Peyer's patch (tissue), 4 donors: ENCODE data around the gene WASL. TPM values are rescaled to one million over a fixed set of nuclear protein-coding genes. Genes with fewer than 3 reads are reported as not detected.
"Not testable (repeated sequence)": the region's sequence is repeated elsewhere in the genome, so short reads cannot be mapped to it uniquely, and the experiment has no call there.

Source experiments
- DNase-seq, 3 donors: peaks; one replicate each; pipeline ENCODE4 v3.0.0-alpha.2; 2017 to 2019
- H3K27ac ChIP-seq, 4 donors: fragments of 200-600 bp; sonication (generic); one replicate each; pipeline ENCODE4 v1.5.1; 2016 to 2019
- H3K27me3 ChIP-seq, 2 donors: fragments of 200-600 bp; sonication (generic); one replicate each; pipeline ENCODE4 v1.5.1; 2019
- H3K36me3 ChIP-seq, 3 donors: fragments of 200-600 bp; sonication (generic); one replicate each; pipeline ENCODE4 v1.5.1; 2016 to 2019
- H3K4me1 ChIP-seq, 4 donors: fragments of 200-600 bp; sonication (generic); one replicate each; pipeline ENCODE4 v1.5.1; 2016 to 2019
- H3K4me3 ChIP-seq, 4 donors: fragments of 200-600 bp; sonication (generic); 1 replicate in 3 of 4; 2 replicates in 1 of 4; pipeline ENCODE4 v1.5.1; 2016 to 2019; ENCODE audit warnings: mild to moderate bottlenecking in 1 of 4
- H3K9me3 ChIP-seq, 4 donors: fragments of 200-600 bp; sonication (generic); one replicate each; pipeline ENCODE4 v1.5.1; 2016 to 2019; ENCODE audit warnings: mild to moderate bottlenecking in 1 of 4
- POLR2A ChIP-seq, 2 donors: fragments of 450-650 bp; IDR thresholded peaks; one replicate each; pipeline ENCODE4 v1.5.1; 2017; ENCODE audit warnings: antibody characterized with exemption in 2 of 2, mild to moderate bottlenecking in 2 of 2, moderate library complexity in 2 of 2
- total RNA-seq, 4 donors: library from RNA; depleted of rRNA; stranded (reverse); fragments of >200 nt; gene quantifications; one replicate each; pipeline ENCODE4 v1.1.0, GENCODE V29; 2016
- TF ChIP-seq, protein P1 (sequence below), 6 experiments: fragments of 450-650 bp in 4 of 6; fragments of 200-600 bp in 2 of 6; sonication (generic) in 1 of 6; IDR thresholded peaks; one replicate each; pipeline ENCODE4 v1.5.1; 2017 to 2019; ENCODE audit warnings: antibody characterized with exemption in 6 of 6, mild to moderate bottlenecking in 3 of 6, moderate library complexity in 1 of 6

The WASL gene
- total RNA-seq, 4 donors from 2014 or later: 33.8 to 60.2 (median 51.5) TPM

DNA sequence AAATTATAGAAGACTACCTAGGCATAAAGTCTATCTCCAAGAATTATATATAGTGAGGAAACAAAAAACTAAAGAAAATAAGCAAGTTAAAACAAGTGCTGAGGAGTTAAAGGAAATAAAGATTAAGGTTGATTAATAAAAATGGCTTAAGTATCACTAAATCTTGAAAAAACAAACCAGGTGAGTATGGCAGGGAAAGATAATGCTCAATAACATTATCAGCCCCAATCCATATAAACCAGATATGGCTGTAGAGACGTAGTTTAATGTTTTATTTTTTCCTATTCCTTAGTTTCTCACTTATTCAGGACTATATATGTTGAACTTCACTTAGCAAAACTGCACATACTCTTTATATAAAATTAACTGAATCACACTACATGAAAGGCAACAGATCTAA is 4.4 kb downstream of the WASL start:
- TF ChIP-seq POLR2A (IDR thresholded peaks at IDR 0.05): no peak
- TF ChIP-seq, protein P1, sequence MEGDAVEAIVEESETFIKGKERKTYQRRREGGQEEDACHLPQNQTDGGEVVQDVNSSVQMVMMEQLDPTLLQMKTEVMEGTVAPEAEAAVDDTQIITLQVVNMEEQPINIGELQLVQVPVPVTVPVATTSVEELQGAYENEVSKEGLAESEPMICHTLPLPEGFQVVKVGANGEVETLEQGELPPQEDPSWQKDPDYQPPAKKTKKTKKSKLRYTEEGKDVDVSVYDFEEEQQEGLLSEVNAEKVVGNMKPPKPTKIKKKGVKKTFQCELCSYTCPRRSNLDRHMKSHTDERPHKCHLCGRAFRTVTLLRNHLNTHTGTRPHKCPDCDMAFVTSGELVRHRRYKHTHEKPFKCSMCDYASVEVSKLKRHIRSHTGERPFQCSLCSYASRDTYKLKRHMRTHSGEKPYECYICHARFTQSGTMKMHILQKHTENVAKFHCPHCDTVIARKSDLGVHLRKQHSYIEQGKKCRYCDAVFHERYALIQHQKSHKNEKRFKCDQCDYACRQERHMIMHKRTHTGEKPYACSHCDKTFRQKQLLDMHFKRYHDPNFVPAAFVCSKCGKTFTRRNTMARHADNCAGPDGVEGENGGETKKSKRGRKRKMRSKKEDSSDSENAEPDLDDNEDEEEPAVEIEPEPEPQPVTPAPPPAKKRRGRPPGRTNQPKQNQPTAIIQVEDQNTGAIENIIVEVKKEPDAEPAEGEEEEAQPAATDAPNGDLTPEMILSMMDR (IDR thresholded peaks at IDR 0.05): no peak
- no peak overlapping the region for H3K4me3 ChIP-seq
- H3K27me3 ChIP-seq: no peaks in the 10 kb centered on the region
- H3K4me1 ChIP-seq: peaks cover 0 to 48% (median 14%) of the 10 kb centered on the region in 4 donors
- no peaks in the 10 kb centered on the region for H3K9me3 ChIP-seq
- no peak overlapping the region for H3K27ac ChIP-seq
- H3K36me3 ChIP-seq: no peaks in the 10 kb centered on the region
- no peak for DNase-seq

DNA sequence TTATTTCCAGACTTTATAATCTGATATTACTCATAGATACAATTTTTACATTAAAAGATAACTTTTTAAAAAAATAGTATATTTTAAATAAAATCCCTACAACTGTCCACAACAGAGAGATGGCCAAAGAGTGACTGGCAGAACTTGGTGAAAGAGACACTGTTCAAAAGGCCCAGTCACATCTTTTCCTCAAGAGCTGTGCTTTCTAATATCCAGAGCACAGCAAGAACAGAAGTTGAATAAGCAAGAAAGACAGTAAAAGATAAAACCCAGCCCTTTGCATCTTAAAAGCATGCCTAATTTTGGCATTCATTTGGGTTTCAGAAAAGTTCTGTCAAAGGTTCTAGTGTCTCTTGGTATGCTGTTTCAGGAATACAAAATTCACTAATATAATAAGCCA is 6.9 kb downstream of the WASL start:
- Histone ChIP-seq H3K9me3 (no peaks in the 10 kb centered on the region), H3K36me3 (no peaks in the 10 kb centered on the region), H3K4me3 (no peak overlapping the region), H3K4me1 (peaks cover 0 to 48% (median 13%) of the 10 kb centered on the region in 4 donors), H3K27ac (no peak overlapping the region), H3K27me3 (no peaks in the 10 kb centered on the region)
- TF ChIP-seq, protein P1 (IDR thresholded peaks at IDR 0.05): no peak
- no peak for TF ChIP-seq POLR2A (IDR thresholded peaks at IDR 0.05)
- no peak for DNase-seq

DNA sequence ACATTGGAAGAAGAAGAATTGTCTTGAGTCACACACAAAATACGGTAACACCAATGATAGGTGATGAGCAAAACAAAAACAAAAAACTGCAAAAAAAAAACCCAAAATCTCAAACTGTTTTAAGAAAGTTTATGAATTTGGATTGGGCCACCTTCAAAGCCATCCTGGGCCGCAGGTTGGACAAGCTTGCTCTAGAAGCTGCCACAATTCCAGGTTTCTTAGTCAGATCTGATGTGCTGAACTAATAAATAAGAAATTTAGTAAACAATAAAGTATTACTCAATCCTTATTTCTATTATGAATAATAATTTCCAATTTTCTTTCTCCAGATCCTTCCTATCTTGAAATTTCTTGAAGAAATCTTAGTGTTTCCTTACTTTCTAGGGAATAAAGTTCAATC is 10.0 kb downstream of the WASL start:
- Histone ChIP-seq H3K9me3 (no peaks in the 10 kb centered on the region), H3K27me3 (no peaks in the 10 kb centered on the region), H3K36me3 (no peaks in the 10 kb centered on the region), H3K4me3 (no peak overlapping the region), H3K4me1 (peaks cover 0 to 20% (median 2%) of the 10 kb centered on the region in 4 donors), H3K27ac (no peak overlapping the region)
- TF ChIP-seq POLR2A (IDR thresholded peaks at IDR 0.05): no peak
- TF ChIP-seq, protein P1 (IDR thresholded peaks at IDR 0.05): no peak
- no peak for DNase-seq

DNA sequence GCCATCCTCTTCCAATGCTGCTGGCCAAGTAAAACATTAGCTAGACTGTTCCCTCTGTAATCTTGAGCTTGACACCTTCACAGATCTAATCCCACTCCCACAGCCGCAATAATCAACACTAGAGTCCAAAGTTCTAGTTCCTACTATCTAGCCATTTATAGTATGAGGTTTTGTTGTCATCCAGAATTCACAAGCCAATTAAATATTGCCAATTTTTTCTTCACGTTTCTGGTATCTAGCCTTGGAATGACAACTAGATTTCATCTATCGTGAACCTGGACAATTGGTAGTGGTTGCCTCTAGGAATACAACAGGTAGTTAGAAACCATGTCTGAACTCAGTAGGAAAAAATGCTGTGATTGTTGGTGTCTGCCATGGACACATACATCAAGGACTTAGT is 10.4 kb downstream of the WASL start:
- H3K4me3 ChIP-seq: no peak overlapping the region
- H3K27me3 ChIP-seq: no peaks in the 10 kb centered on the region
- peak in 1 of 3 donors; percentile 57 for DNase-seq
- H3K9me3 ChIP-seq: no peaks in the 10 kb centered on the region
- no peaks in the 10 kb centered on the region for H3K36me3 ChIP-seq
- no peak overlapping the region for H3K27ac ChIP-seq
- no peak for TF ChIP-seq POLR2A (IDR thresholded peaks at IDR 0.05)
- TF ChIP-seq, protein P1 (IDR thresholded peaks at IDR 0.05): no peak
- peaks cover 0 to 16% (median under 1%) of the 10 kb centered on the region in 4 donors for H3K4me1 ChIP-seq

DNA sequence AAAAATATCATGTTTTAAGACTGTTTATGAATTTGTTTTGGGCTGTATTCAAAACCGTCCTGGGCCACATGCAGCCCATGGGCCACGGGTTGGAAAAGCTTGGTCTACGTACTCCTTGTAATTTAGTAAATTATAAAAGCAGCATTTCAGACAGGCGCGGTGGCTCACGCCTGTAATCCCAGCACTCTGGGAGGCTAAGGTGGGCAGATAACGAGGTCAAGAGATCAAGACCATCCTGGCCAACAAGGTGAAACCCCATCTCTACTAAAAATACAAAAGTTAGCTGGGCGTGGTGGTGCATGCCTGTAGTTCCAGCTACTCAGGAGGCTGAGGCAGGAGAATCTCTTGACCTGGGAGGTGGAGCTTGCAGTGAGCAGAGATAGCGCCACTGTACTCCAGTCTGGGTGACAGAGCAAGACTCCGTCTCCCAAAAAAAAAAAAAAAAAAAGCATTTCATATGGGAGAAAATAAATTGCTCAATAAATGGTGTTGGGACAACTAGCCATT is 11.6 kb downstream of the WASL start:
- not testable (repeated sequence) for H3K27me3 ChIP-seq, H3K9me3 ChIP-seq, H3K27ac ChIP-seq, H3K36me3 ChIP-seq, DNase-seq, H3K4me3 ChIP-seq
- peaks cover 0 to 14% (median 0%) of the 10 kb centered on the region in 4 donors for H3K4me1 ChIP-seq

DNA sequence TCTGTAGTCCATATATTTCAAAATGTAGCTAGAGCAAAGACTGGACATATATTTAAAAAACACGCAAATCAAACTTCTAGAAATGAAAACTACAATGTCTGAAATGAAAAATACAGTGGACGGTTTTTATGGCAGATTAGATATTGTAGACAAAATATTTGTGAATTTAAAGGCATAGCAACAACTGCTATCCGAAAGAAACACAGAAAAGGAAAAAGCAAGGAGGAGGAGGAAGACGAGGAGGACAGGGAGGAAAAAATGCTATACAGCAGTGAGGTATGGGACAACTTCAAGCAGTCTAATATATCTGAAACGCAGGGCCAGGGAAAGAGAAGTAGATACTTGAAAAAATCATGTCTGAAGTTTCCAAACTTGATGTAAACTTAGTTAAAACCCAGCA is 13.3 kb downstream of the WASL start:
- Histone ChIP-seq H3K4me3 (no peak overlapping the region), H3K9me3 (no peaks in the 10 kb centered on the region), H3K27me3 (no peaks in the 10 kb centered on the region), H3K4me1 (peaks cover 0 to 3% (median 0%) of the 10 kb centered on the region in 4 donors), H3K27ac (no peak overlapping the region), H3K36me3 (no peaks in the 10 kb centered on the region)
- TF ChIP-seq, protein P1 (IDR thresholded peaks at IDR 0.05): no peak
- TF ChIP-seq POLR2A (IDR thresholded peaks at IDR 0.05): no peak
- DNase-seq: no peak
